Endodermal cell (in vitro differentiated cells): ENCODE measurements around the gene ACBD4. TPM values are rescaled to one million over a fixed set of nuclear protein-coding genes. Genes with fewer than 3 reads are reported as not detected.

Experiments
- DNase-seq: peaks from one replicate; pipeline ENCODE4 v3.0.0-alpha.2; 2017
- H3K27ac ChIP-seq: 2 replicates; pipeline ENCODE4 v1.5.1; 2013; ENCODE audit warnings: mild to moderate bottlenecking, low read depth, low read length, moderate library complexity
- H3K27me3 ChIP-seq: 2 replicates; pipeline ENCODE4 v1.6.1; 2013; ENCODE audit warnings: mild to moderate bottlenecking, low read length, moderate library complexity; ENCODE audit not compliant: insufficient read depth, control insufficient read depth, poor library complexity, severe bottlenecking
- H3K36me3 ChIP-seq: 2 replicates; pipeline ENCODE4 v1.7.0; 2013; ENCODE audit warnings: mild to moderate bottlenecking, low read length, moderate library complexity; ENCODE audit not compliant: control insufficient read depth, insufficient read depth
- H3K4me1 ChIP-seq: one replicate; pipeline ENCODE4 v1.7.0; 2013; ENCODE audit warnings: low read length; ENCODE audit not compliant: control insufficient read depth, insufficient read depth
- H3K4me3 ChIP-seq: 2 replicates; pipeline ENCODE4 v1.5.1; 2013; ENCODE audit warnings: mild to moderate bottlenecking, low read length, moderate library complexity
- H3K9ac ChIP-seq: 2 replicates; pipeline ENCODE4 v1.6.1; 2013; ENCODE audit warnings: mild to moderate bottlenecking, low read length, moderate library complexity; ENCODE audit not compliant: poor library complexity, severe bottlenecking; ENCODE audit errors: extremely low read depth
- H3K9me3 ChIP-seq: 2 replicates; pipeline ENCODE4 v1.6.1; 2013; ENCODE audit warnings: mild to moderate bottlenecking, low read length, moderate library complexity; ENCODE audit not compliant: control insufficient read depth
- H3K27ac Mint-ChIP-seq: 2 replicates; pipeline ENCODE4 v1.8.0; 2020; ENCODE audit warnings: mixed read lengths
- H3K27me3 Mint-ChIP-seq: 2 replicates; pipeline ENCODE4 v1.8.0; 2021; ENCODE audit warnings: mild to moderate bottlenecking, mixed read lengths; ENCODE audit not compliant: insufficient read depth
- H3K36me3 Mint-ChIP-seq: 2 replicates; pipeline ENCODE4 v1.8.0; 2020; ENCODE audit warnings: low read depth, mixed read lengths
- H3K4me1 Mint-ChIP-seq: 2 replicates; pipeline ENCODE4 v1.8.0; 2020; ENCODE audit warnings: mixed read lengths
- H3K4me3 Mint-ChIP-seq: 2 replicates; pipeline ENCODE4 v1.8.0; 2020; ENCODE audit warnings: mild to moderate bottlenecking, moderate library complexity, mixed read lengths
- H3K9me3 Mint-ChIP-seq: 2 replicates; pipeline ENCODE4 v1.8.0; 2020; ENCODE audit warnings: mild to moderate bottlenecking, mixed read lengths
- CTCF ChIP-seq: fragments of 200-600 bp; sonication (generic); conservative IDR thresholded peaks from 2 replicates; pipeline ENCODE4 v1.5.0; 2021; ENCODE audit warnings: antibody characterized with exemption, mild to moderate bottlenecking
- WGBS, 2 experiments: methylation state at CpG; one replicate each; pipeline versions ENCODE4 v1.1.5 to v1.1.7; 2013; ENCODE audit warnings: missing lambda C conversion rate in 2 of 2, mixed read lengths in 1 of 2; ENCODE audit not compliant: insufficient coverage in 1 of 2, insufficient read length in 1 of 2; 5-methylcytosine and 5-hydroxymethylcytosine counted together
- total RNA-seq, 2 donors: library from RNA; stranded (reverse); fragmentation: NEBNext Ultra II Directional in 1 of 2; extraction: Animal tissue kit (Norgen Biotek cat#: 25700) in 1 of 2; gene quantifications; 2 replicates in 1 of 2; 3 replicates in 1 of 2; pipeline ENCODE4 v1.2.1, GENCODE V29; 2021

ACBD4 gene
- total RNA-seq, 2 donors from 2014 or later = 17.4 to 19.5 TPM

GRCh38 chr17:45087504-45087975, 47.9 kb upstream of the ACBD4 start:
- Mint-ChIP-seq H3K27me3 (no peaks in the 10 kb centered on the region), H3K36me3 (peaks cover 64% of the 10 kb centered on the region), H3K4me3 (no peak overlapping the region), H3K27ac (no peak overlapping the region), H3K9me3 (no peaks in the 10 kb centered on the region), H3K4me1 (peaks cover 7% of the 10 kb centered on the region)
- no peaks in the 10 kb centered on the region for H3K9me3 ChIP-seq
- no peak overlapping the region for H3K9ac ChIP-seq
- no peak overlapping the region for H3K27ac ChIP-seq
- H3K4me1 ChIP-seq = no peaks in the 10 kb centered on the region
- H3K36me3 ChIP-seq = peaks cover 80% of the 10 kb centered on the region
- H3K27me3 ChIP-seq = no peaks in the 10 kb centered on the region
- no peak for TF ChIP-seq CTCF
- 97% methylated on average over 3 of the region's 3 CpGs for WGBS, 2 experiments
- H3K4me3 ChIP-seq = no peak overlapping the region
- DNase-seq = no peak

GRCh38 chr17:45087978-45088377, 47.5 kb upstream of the ACBD4 start:
- no peaks in the 10 kb centered on the region for H3K27me3 ChIP-seq
- Mint-ChIP-seq H3K9me3 (no peaks in the 10 kb centered on the region), H3K4me3 (no peak overlapping the region), H3K36me3 (peaks cover 64% of the 10 kb centered on the region), H3K27me3 (no peaks in the 10 kb centered on the region), H3K4me1 (peaks cover 7% of the 10 kb centered on the region), H3K27ac (no peak overlapping the region)
- DNase-seq = no peak
- WGBS, 2 experiments = 94 to 98% methylated on average over 5 of the region's 5 CpGs
- no peak for TF ChIP-seq CTCF
- no peak overlapping the region for H3K4me3 ChIP-seq
- no peak overlapping the region for H3K27ac ChIP-seq
- H3K36me3 ChIP-seq = peaks cover 82% of the 10 kb centered on the region
- no peaks in the 10 kb centered on the region for H3K4me1 ChIP-seq
- H3K9ac ChIP-seq = no peak overlapping the region
- no peaks in the 10 kb centered on the region for H3K9me3 ChIP-seq

GRCh38 chr17:45088741-45089140, 46.7 kb upstream of the ACBD4 start:
- peak overlapping the region; percentile 64 for H3K27ac Mint-ChIP-seq
- H3K9me3 Mint-ChIP-seq = no peaks in the 10 kb centered on the region
- Histone ChIP-seq H3K4me1 (no peaks in the 10 kb centered on the region), H3K4me3 (no peak overlapping the region), H3K9me3 (no peaks in the 10 kb centered on the region), H3K9ac (no peak overlapping the region), H3K36me3 (peaks cover 83% of the 10 kb centered on the region), H3K27me3 (no peaks in the 10 kb centered on the region), H3K27ac (no peak overlapping the region)
- TF ChIP-seq CTCF = no peak
- WGBS, 2 experiments = 97 to 100% methylated on average over 2 to 3 of the region's 3 CpGs
- H3K4me3 Mint-ChIP-seq = no peak overlapping the region
- no peaks in the 10 kb centered on the region for H3K27me3 Mint-ChIP-seq
- peaks cover 7% of the 10 kb centered on the region for H3K4me1 Mint-ChIP-seq
- H3K36me3 Mint-ChIP-seq = peaks cover 66% of the 10 kb centered on the region
- DNase-seq = no peak
